Duodenal mucosa (tissue), 2 donors: ENCODE measurements around the gene SCGB1D1.

Source experiments
- H3K27ac ChIP-seq: one replicate; pipeline ENCODE4 v1.7.0; 2013; ENCODE audit warnings: low read depth, low read length
- H3K27me3 ChIP-seq, 2 donors: one replicate each; pipeline ENCODE4 v1.7.0; 2013; ENCODE audit warnings: low read length in 2 of 2, control low read depth in 1 of 2; ENCODE audit not compliant: insufficient read depth in 2 of 2, control insufficient read depth in 1 of 2
- H3K36me3 ChIP-seq, 2 donors: one replicate each; pipeline ENCODE4 v1.7.0; 2013; ENCODE audit warnings: low read length in 2 of 2, control low read depth in 1 of 2; ENCODE audit not compliant: insufficient read depth in 2 of 2, control insufficient read depth in 1 of 2
- H3K4me1 ChIP-seq, 2 donors: one replicate each; pipeline ENCODE4 v1.7.0; 2013; ENCODE audit warnings: low read length in 2 of 2, control low read depth in 1 of 2; ENCODE audit not compliant: insufficient read depth in 2 of 2, control insufficient read depth in 1 of 2
- H3K4me3 ChIP-seq, 2 donors: one replicate each; pipeline ENCODE4 v1.7.0; 2013; ENCODE audit warnings: low read length in 2 of 2, low read depth in 1 of 2
- H3K9ac ChIP-seq, 2 donors: one replicate each; pipeline ENCODE4 v1.7.0; 2013; ENCODE audit warnings: low read length in 2 of 2, low read depth in 1 of 2
- H3K9me3 ChIP-seq, 2 donors: one replicate each; pipeline ENCODE4 v1.7.0; 2013; ENCODE audit warnings: low read length in 2 of 2, control low read depth in 1 of 2; ENCODE audit not compliant: control insufficient read depth in 1 of 2

Gene SCGB1D1

GRCh38 chr11:62217191-62217748 lies 27.3 kb downstream of the SCGB1D1 start:
- no peak overlapping the region for H3K27ac ChIP-seq
- H3K4me3 ChIP-seq: no peak overlapping the region

GRCh38 chr11:62221498-62221897 lies 31.5 kb downstream of the SCGB1D1 start:
- Histone ChIP-seq H3K4me1 (no peaks in the 10 kb centered on the region), H3K27me3 (no peaks in the 10 kb centered on the region), H3K27ac (no peak overlapping the region), H3K36me3 (no peaks in the 10 kb centered on the region), H3K4me3 (no peak overlapping the region), H3K9ac (no peak overlapping the region), H3K9me3 (peaks cover 20 to 25% of the 10 kb centered on the region in 2 donors)

More at GRCh38 chr11:62217191-62217748, 27.3 kb downstream of the SCGB1D1 start:
- peaks cover 0 to 2% of the 10 kb centered on the region in 2 donors for H3K27me3 ChIP-seq
- H3K4me1 ChIP-seq: no peaks in the 10 kb centered on the region
- H3K36me3 ChIP-seq: no peaks in the 10 kb centered on the region
- H3K9ac ChIP-seq: no peak overlapping the region
- peaks cover 4 to 5% of the 10 kb centered on the region in 2 donors for H3K9me3 ChIP-seq

GRCh38 chr11:62223095-62223494 lies 33.1 kb downstream of the SCGB1D1 start:
- no peak overlapping the region for H3K4me3 ChIP-seq
- no peak overlapping the region for H3K27ac ChIP-seq
- H3K36me3 ChIP-seq: no peaks in the 10 kb centered on the region
- no peaks in the 10 kb centered on the region for H3K27me3 ChIP-seq
- H3K9me3 ChIP-seq: peaks cover 20 to 25% of the 10 kb centered on the region in 2 donors
- H3K4me1 ChIP-seq: no peaks in the 10 kb centered on the region
- H3K9ac ChIP-seq: no peak overlapping the region

- Histone ChIP-seq H3K9me3 (no peaks in the 10 kb centered on the region), H3K27ac (no peak overlapping the region), H3K4me3 (no peak overlapping the region), H3K9ac (no peak overlapping the region), H3K36me3 (no peaks in the 10 kb centered on the region), H3K27me3 (peaks cover 4 to 14% of the 10 kb centered on the region in 2 donors), H3K4me1 (no peaks in the 10 kb centered on the region)
Observed at GRCh38 chr11:62233730-62234129, 43.7 kb downstream of the SCGB1D1 start.

- Histone ChIP-seq H3K27ac (no peak overlapping the region), H3K36me3 (no peaks in the 10 kb centered on the region), H3K9me3 (no peaks in the 10 kb centered on the region), H3K27me3 (peaks cover 4 to 16% of the 10 kb centered on the region in 2 donors), H3K9ac (no peak overlapping the region), H3K4me3 (no peak overlapping the region), H3K4me1 (no peaks in the 10 kb centered on the region)
Observed at GRCh38 chr11:62236187-62236586, 46.2 kb downstream of the SCGB1D1 start.

GRCh38 chr11:62237499-62237898 lies 47.5 kb downstream of the SCGB1D1 start:
- no peak overlapping the region for H3K27ac ChIP-seq
- no peaks in the 10 kb centered on the region for H3K36me3 ChIP-seq
- no peaks in the 10 kb centered on the region for H3K4me1 ChIP-seq
- no peak overlapping the region for H3K9ac ChIP-seq
- H3K27me3 ChIP-seq: peaks cover 4 to 16% of the 10 kb centered on the region in 2 donors
- no peak overlapping the region for H3K4me3 ChIP-seq
- H3K9me3 ChIP-seq: no peaks in the 10 kb centered on the region

GRCh38 chr11:62238151-62238550 lies 48.1 kb downstream of the SCGB1D1 start:
- Histone ChIP-seq H3K27me3 (peaks cover 4 to 14% of the 10 kb centered on the region in 2 donors), H3K36me3 (no peaks in the 10 kb centered on the region)

GRCh38 chr11:62241095-62241494 lies 51.1 kb downstream of the SCGB1D1 start:
- Histone ChIP-seq H3K27ac (no peak overlapping the region), H3K4me3 (no peak overlapping the region), H3K36me3 (no peaks in the 10 kb centered on the region)

More at GRCh38 chr11:62238151-62238550, 48.1 kb downstream of the SCGB1D1 start:
- Histone ChIP-seq H3K9ac (no peak overlapping the region), H3K4me1 (no peaks in the 10 kb centered on the region), H3K9me3 (no peaks in the 10 kb centered on the region), H3K4me3 (no peak overlapping the region), H3K27ac (no peak overlapping the region)

GRCh38 chr11:62242021-62242420 lies 52.0 kb downstream of the SCGB1D1 start, which contains the start of gene SCGB1D2:
SCGB1D2 (plus strand) TSS chr11:62242239; CDS start chr11:62242308, 69 bp downstream.
- Histone ChIP-seq H3K4me1 (no peaks in the 10 kb centered on the region), H3K27me3 (peaks cover 4 to 11% of the 10 kb centered on the region in 2 donors), H3K4me3 (no peak within 1 kb of the TSS), H3K9ac (no peak within 1 kb of the TSS), H3K27ac (no peak within 1 kb of the TSS), H3K9me3 (no peaks in the 10 kb centered on the region), H3K36me3 (no peaks in the 10 kb centered on the region)

More at GRCh38 chr11:62241095-62241494, 51.1 kb downstream of the SCGB1D1 start:
- Histone ChIP-seq H3K9me3 (no peaks in the 10 kb centered on the region), H3K27me3 (peaks cover 4 to 11% of the 10 kb centered on the region in 2 donors), H3K9ac (no peak overlapping the region), H3K4me1 (no peaks in the 10 kb centered on the region)
